ENCODE results near the gene ADM5.

DNA sequence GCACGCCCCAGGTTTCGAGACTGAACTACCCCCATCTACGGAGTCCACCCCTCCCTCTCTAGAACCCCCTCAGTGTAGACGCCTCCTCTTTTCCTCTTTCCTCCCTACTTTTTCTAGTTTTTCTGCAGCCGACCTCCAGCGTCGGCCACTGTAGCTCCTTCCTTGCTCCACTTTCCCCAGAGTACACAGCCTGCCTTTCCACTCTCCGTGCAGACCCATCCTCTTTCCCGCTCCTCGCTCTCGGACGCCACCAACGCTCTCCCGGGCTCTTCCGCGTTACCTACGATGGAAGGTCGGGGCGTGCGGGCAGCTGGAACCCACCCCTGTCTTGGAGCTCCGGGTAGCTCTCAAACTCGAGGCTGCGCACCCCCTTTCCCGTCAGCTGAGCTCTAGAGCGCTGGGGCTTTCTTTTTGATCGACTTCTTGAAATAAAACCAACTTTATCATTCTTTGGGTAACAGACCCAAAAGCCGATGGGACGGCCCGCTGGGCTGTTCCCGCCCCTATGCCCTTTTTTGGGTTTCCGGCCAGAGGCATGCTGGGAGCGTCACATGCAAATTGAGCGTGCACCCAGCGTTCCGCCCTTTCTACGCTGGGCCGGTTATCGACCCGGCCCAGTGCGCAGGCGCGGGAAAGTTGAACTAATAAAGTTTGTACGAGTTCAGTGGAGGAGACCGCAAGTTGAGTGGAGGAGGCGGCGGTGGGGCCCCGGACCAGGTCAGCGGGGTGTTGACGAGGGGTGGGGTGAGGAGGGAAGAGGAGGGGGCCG, 23.9 kb upstream of the ADM5 start, which contains the start of the genes BCL2L12 and IRF3:
- TF ChIP-seq EED (IDR thresholded peaks at IDR 0.05; ENCODE audit: low read depth) (peak; percentile 70), POLR2AphosphoS5 (IDR thresholded peaks at IDR 0.05; ENCODE audit: low read length) (0 out of 2 replicates have a peak, but pooled peaks have one; percentile 30), CEBPB (IDR thresholded peaks at IDR 0.05; ENCODE audit: borderline replicate concordance in 1 of 2, low read depth in 2 of 2, low read length in 2 of 2) (no peak)
- TF ChIP-seq, protein P1, sequence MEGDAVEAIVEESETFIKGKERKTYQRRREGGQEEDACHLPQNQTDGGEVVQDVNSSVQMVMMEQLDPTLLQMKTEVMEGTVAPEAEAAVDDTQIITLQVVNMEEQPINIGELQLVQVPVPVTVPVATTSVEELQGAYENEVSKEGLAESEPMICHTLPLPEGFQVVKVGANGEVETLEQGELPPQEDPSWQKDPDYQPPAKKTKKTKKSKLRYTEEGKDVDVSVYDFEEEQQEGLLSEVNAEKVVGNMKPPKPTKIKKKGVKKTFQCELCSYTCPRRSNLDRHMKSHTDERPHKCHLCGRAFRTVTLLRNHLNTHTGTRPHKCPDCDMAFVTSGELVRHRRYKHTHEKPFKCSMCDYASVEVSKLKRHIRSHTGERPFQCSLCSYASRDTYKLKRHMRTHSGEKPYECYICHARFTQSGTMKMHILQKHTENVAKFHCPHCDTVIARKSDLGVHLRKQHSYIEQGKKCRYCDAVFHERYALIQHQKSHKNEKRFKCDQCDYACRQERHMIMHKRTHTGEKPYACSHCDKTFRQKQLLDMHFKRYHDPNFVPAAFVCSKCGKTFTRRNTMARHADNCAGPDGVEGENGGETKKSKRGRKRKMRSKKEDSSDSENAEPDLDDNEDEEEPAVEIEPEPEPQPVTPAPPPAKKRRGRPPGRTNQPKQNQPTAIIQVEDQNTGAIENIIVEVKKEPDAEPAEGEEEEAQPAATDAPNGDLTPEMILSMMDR (IDR thresholded peaks at IDR 0.05 in 2 of 3, conservative IDR thresholded peaks at IDR 0.05 in 1 of 3; ENCODE audit: control insufficient read depth in 2 of 3, extremely low read depth in 1 of 3, insufficient read depth in 1 of 3, low read depth in 3 of 3, low read length in 3 of 3), result no peak; a peak in 1 of 6 replicates
